CD14-positive monocyte (primary cell): ENCODE data around the gene SASH1. TPM values are rescaled to one million over a fixed set of nuclear protein-coding genes. Genes with fewer than 3 reads are reported as not detected.

ENCODE experiments used
- DNase-seq, 3 donors: peaks; one replicate each; pipeline ENCODE4 v3.0.0-alpha.2; 2011 to 2022
- H2AFZ ChIP-seq: 2 replicates; pipeline ENCODE4 v1.6.0; 2012; ENCODE audit warnings: mild to moderate bottlenecking, low read depth, low read length, inconsistent platforms; ENCODE audit not compliant: insufficient read depth, poor library complexity, severe bottlenecking
- H3K27ac ChIP-seq, 2 donors: 1 replicate in 1 of 2; 2 replicates in 1 of 2; pipeline ENCODE4 v1.5.1; 2012 to 2013; ENCODE audit warnings: low read length in 2 of 2, control low read depth in 1 of 2, inconsistent platforms in 1 of 2, low read depth in 1 of 2, mild to moderate bottlenecking in 1 of 2
- H3K27me3 ChIP-seq, 2 donors: one replicate each; pipeline versions ENCODE4 v1.6.0 to v1.6.1; 2011 to 2013; ENCODE audit warnings: low read length in 2 of 2; ENCODE audit not compliant: control insufficient read depth in 2 of 2, insufficient read depth in 2 of 2
- H3K36me3 ChIP-seq, 2 donors: replicated peaks in 1 of 2; 1 replicate in 1 of 2; 2 replicates in 1 of 2; pipeline versions ENCODE4 v1.5.1 to v1.6.1; 2012 to 2013; ENCODE audit warnings: low read length in 2 of 2, control low read depth in 1 of 2, inconsistent platforms in 1 of 2, mild to moderate bottlenecking in 1 of 2; ENCODE audit not compliant: insufficient read depth in 2 of 2, control insufficient read depth in 1 of 2
- H3K4me1 ChIP-seq, 2 donors: 1 replicate in 1 of 2; 2 replicates in 1 of 2; pipeline versions ENCODE4 v1.5.1 to v1.6.1; 2012 to 2013; ENCODE audit warnings: low read length in 2 of 2, control low read depth in 1 of 2, inconsistent platforms in 1 of 2, mild to moderate bottlenecking in 1 of 2, moderate library complexity in 1 of 2; ENCODE audit not compliant: insufficient read depth in 2 of 2, control insufficient read depth in 1 of 2
- H3K4me2 ChIP-seq: replicated peaks from 2 replicates; pipeline ENCODE3; 2012; ENCODE audit warnings: low read length, moderate library complexity, mild to moderate bottlenecking; ENCODE audit not compliant: poor library complexity, severe bottlenecking; ENCODE audit errors: extremely low read depth
- H3K4me3 ChIP-seq, 3 experiments: fragments of 200-600 bp in 1 of 3; sonication (generic) in 1 of 3; replicated peaks in 1 of 3; 1 replicate in 2 of 3; 2 replicates in 1 of 3; pipeline ENCODE4 v1.5.1; 2011 to 2013; ENCODE audit warnings: low read length in 3 of 3, mild to moderate bottlenecking in 3 of 3, control low read depth in 2 of 3, low read depth in 2 of 3, inconsistent platforms in 1 of 3, moderate library complexity in 1 of 3
- H3K79me2 ChIP-seq: 2 replicates; pipeline ENCODE4 v1.6.0; 2012; ENCODE audit warnings: mild to moderate bottlenecking, control low read depth, inconsistent platforms, low read length, moderate library complexity; ENCODE audit not compliant: insufficient read depth
- H3K9ac ChIP-seq: 2 replicates; pipeline ENCODE4 v1.6.0; 2017; ENCODE audit warnings: low read length, mild to moderate bottlenecking; ENCODE audit not compliant: insufficient read depth, poor library complexity, severe bottlenecking
- H3K9me3 ChIP-seq, 2 donors: replicated peaks in 1 of 2; 1 replicate in 1 of 2; 2 replicates in 1 of 2; pipeline versions ENCODE4 v1.5.1 to v1.6.1; 2012 to 2013; ENCODE audit warnings: low read length in 2 of 2, control low read depth in 1 of 2; ENCODE audit not compliant: control insufficient read depth in 1 of 2, insufficient read depth in 1 of 2
- H4K20me1 ChIP-seq: 2 replicates; pipeline ENCODE4 v1.6.0; 2012; ENCODE audit warnings: mild to moderate bottlenecking, low read length, control low read depth, moderate library complexity; ENCODE audit not compliant: insufficient read depth
- H3K27ac Mint-ChIP-seq, 7 donors: one replicate each; pipeline ENCODE4 v1.8.0; 2020; ENCODE audit warnings: mild to moderate bottlenecking in 7 of 7, mixed read lengths in 7 of 7, moderate library complexity in 6 of 7, inconsistent platforms in 2 of 7
- H3K27me3 Mint-ChIP-seq, 3 donors: one replicate each; pipeline ENCODE4 v1.8.0; 2021 to 2022; ENCODE audit warnings: low read depth in 3 of 3, mild to moderate bottlenecking in 3 of 3, mixed read lengths in 3 of 3, moderate library complexity in 3 of 3, inconsistent platforms in 1 of 3
- H3K36me3 Mint-ChIP-seq, 2 donors: one replicate each; pipeline ENCODE4 v1.8.0; 2020; ENCODE audit warnings: mixed read lengths in 2 of 2, inconsistent platforms in 1 of 2, mild to moderate bottlenecking in 1 of 2
- H3K4me1 Mint-ChIP-seq: one replicate; pipeline ENCODE4 v1.8.0; 2020; ENCODE audit warnings: mild to moderate bottlenecking, mixed read lengths
- H3K4me3 Mint-ChIP-seq, 2 donors: one replicate each; pipeline ENCODE4 v1.8.0; 2020; ENCODE audit warnings: mild to moderate bottlenecking in 2 of 2, mixed read lengths in 2 of 2, moderate library complexity in 1 of 2
- H3K9me3 Mint-ChIP-seq, 7 donors: one replicate each; pipeline ENCODE4 v1.8.0; 2020 to 2022; ENCODE audit warnings: mixed read lengths in 7 of 7, mild to moderate bottlenecking in 6 of 7, moderate library complexity in 6 of 7, inconsistent platforms in 2 of 7
- CTCF ChIP-seq: fragments of 200-600 bp; IDR thresholded peaks from one replicate; pipeline ENCODE4 v1.8.0; 2022; ENCODE audit warnings: antibody characterized with exemption, mild to moderate bottlenecking
- WGBS: methylation state at CpG from one replicate; pipeline ENCODE4 v1.1.5; 2013; ENCODE audit warnings: missing lambda C conversion rate; ENCODE audit not compliant: insufficient coverage; 5-methylcytosine and 5-hydroxymethylcytosine counted together
- intact Hi-C, 2 donors: fragments of 100-400 bp; cut with micrococcal nuclease; formaldehyde crosslinking; loops; one replicate each; pipeline versions ENCODE4 v1.15.0 to v1.15.1; 2023
- polyA plus RNA-seq, 3 donors: library from polyadenylated mRNA; depleted of rRNA in 1 of 3; unstranded in 2 of 3; stranded (reverse) in 1 of 3; fragments of 300-500 nt in 2 of 3; fragments of >200 nt in 1 of 3; fragmentation: Illumina TruSeq in 2 of 3; gene quantifications; 1 replicate in 2 of 3; 2 replicates in 1 of 3; pipeline ENCODE4 v1.2.3, GENCODE V29; 2012 to 2021

SASH1 gene
- polyA plus RNA-seq, 3 donors, result 0.90 to 5.1 (median 4.7) TPM

- Mint-ChIP-seq H3K27ac (no peak overlapping the region), H3K4me3 (no peak overlapping the region), H3K36me3 (no peaks in the 10 kb centered on the region), H3K4me1 (no peaks in the 10 kb centered on the region), H3K9me3 (no peaks in the 10 kb centered on the region), H3K27me3 (peaks cover 2 to 11% (median 6%) of the 10 kb centered on the region in 3 donors)
- no peaks in the 10 kb centered on the region for H3K9me3 ChIP-seq
- no peak overlapping the region for H3K27ac ChIP-seq
- H3K4me2 ChIP-seq, result no peak overlapping the region
- H3K9ac ChIP-seq, result no peak overlapping the region
- intact Hi-C loops, result no loop called here
- WGBS, result 100% methylated on average over 4 of the region's 9 CpGs
- H3K27me3 ChIP-seq, result peaks cover 0 to 2% of the 10 kb centered on the region in 2 donors
- H3K4me3 ChIP-seq, result no peak overlapping the region
- no peak for DNase-seq
- H3K79me2 ChIP-seq, result no peaks in the 10 kb centered on the region
- H2AFZ ChIP-seq, result no peak overlapping the region
- H3K4me1 ChIP-seq, result no peaks in the 10 kb centered on the region
- no peaks in the 10 kb centered on the region for H4K20me1 ChIP-seq
- no peaks in the 10 kb centered on the region for H3K36me3 ChIP-seq
- TF ChIP-seq CTCF, result no peak
These were observed 129.1 kb downstream of the SASH1 start for GRCh38 chr6:148471624-148472159.

GRCh38 chr6:148472171-148473105 is 129.8 kb downstream of the SASH1 start:
- Mint-ChIP-seq H3K9me3 (no peaks in the 10 kb centered on the region), H3K4me1 (no peaks in the 10 kb centered on the region), H3K36me3 (no peaks in the 10 kb centered on the region), H3K4me3 (no peak overlapping the region), H3K27ac (no peak overlapping the region), H3K27me3 (peaks cover 2 to 10% (median 5%) of the 10 kb centered on the region in 3 donors)
- no peaks in the 10 kb centered on the region for H3K4me1 ChIP-seq
- DNase-seq, result no peak
- H3K4me3 ChIP-seq, result no peak overlapping the region
- H3K27me3 ChIP-seq, result peaks cover 0 to 2% of the 10 kb centered on the region in 2 donors
- no peaks in the 10 kb centered on the region for H3K9me3 ChIP-seq
- 90% methylated on average over 6 of the region's 12 CpGs for WGBS
- H3K4me2 ChIP-seq, result no peak overlapping the region
- H3K27ac ChIP-seq, result no peak overlapping the region
- H4K20me1 ChIP-seq, result no peaks in the 10 kb centered on the region
- H3K9ac ChIP-seq, result no peak overlapping the region
- no peaks in the 10 kb centered on the region for H3K36me3 ChIP-seq
- TF ChIP-seq CTCF, result no peak
- H3K79me2 ChIP-seq, result no peaks in the 10 kb centered on the region
- intact Hi-C loops, result no loop called here
- H2AFZ ChIP-seq, result no peak overlapping the region
